Measurements from ENCODE around the gene DOCK2. TPM values are rescaled to one million over a fixed set of nuclear protein-coding genes. Genes with fewer than 3 reads are reported as not detected.
A peak's percentile ranks its signal among the peaks of the same experiment; 100 is the strongest.

Gene DOCK2
- total and polyA plus RNA-seq, 2 donors (not counting 3 experiments of a cell fraction or from before 2014, with no cell fraction given) = 0.62 to 4.8 TPM

DNA sequence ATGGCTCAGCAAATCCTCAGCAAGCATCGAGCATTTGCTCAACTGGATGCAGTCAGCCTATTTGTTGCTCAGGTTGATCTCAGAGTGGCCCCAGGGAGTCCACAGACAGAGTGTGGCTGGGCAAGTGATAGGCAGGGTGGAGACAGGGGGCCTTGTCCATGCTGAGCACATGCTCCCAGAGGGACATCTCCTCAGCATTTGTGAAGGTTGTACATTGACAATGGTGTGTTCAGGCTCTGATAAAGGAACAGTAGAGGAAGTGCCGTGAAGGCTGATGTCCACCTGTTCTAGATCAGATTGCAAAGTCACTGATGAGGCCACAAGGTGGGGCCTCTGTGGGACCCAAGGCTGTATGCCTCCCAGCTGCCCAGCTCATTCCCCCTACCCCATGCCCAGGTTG lies 418.5 kb downstream of the DOCK2 start:
- DNase-seq (ENCODE audit: low read depth, low spot score) (no peak), FAIRE-seq (no peak)
- intact Hi-C loops (cut with micrococcal nuclease) = loop anchor here (10.0 kb wide), 1 partner anchor 471 kb away; the partner anchor contains the start of gene SPDL1
- POLR2A ChIA-PET = no interaction called here
- no peaks in the 10 kb centered on the region for H3K27me3 ChIP-seq (ENCODE audit: control insufficient read depth in 2 of 2, insufficient read depth in 2 of 2, low read length in 2 of 2)
- no peaks in the 10 kb centered on the region for H3K36me3 ChIP-seq (ENCODE audit: control insufficient read depth in 2 of 2, extremely low read depth in 1 of 2, insufficient read depth in 2 of 2, low read length in 2 of 2)
- BruUV-seq (replicated peaks) = no TSS peak
- peaks cover 14% of the 10 kb centered on the region for H3K4me1 ChIP-seq (ENCODE audit: control insufficient read depth, extremely low read depth, insufficient read depth, low read length)
- CTCF ChIA-PET = interaction anchor here (10.8 kb wide), 1 partner anchor 15 kb away, joined by 84 read pairs; no protein-coding TSS in a partner anchor
- H3K9me1 ChIP-seq (replicated peaks; ENCODE audit: control insufficient read depth, extremely low read depth, insufficient read depth, low read length) = no peaks in the 10 kb centered on the region
- H3K27ac ChIP-seq (ENCODE audit: insufficient read depth, low read depth, low read length) = no peak overlapping the region
- dilution Hi-C loops (cut with MboI; ENCODE audit: extremely low pct_ligation_motif_present, low sequenced_read_pairs) = no loop called here
- H2AFZ ChIP-seq (ENCODE audit: low read depth, low read length) = no peak overlapping the region
- TF ChIP-seq POLR2A (IDR thresholded peaks at IDR 0.05; ENCODE audit: low read depth, low read length) (no peak), MYC (IDR thresholded peaks at IDR 0.05; ENCODE audit: low read depth, low read length) (no peak)
- no peak overlapping the region for H3K9ac ChIP-seq (replicated peaks; ENCODE audit: extremely low read depth, insufficient read depth, low read length)
- H3K9me3 ChIP-seq (replicated peaks; ENCODE audit: control insufficient read depth, insufficient read depth, low read length) = no peaks in the 10 kb centered on the region
- no peaks in the 10 kb centered on the region for H3K79me2 ChIP-seq (ENCODE audit: control insufficient read depth, insufficient read depth, low read length)
- no peak overlapping the region for H3K4me3 ChIP-seq (replicated peaks in 1 of 3; ENCODE audit: insufficient read depth in 1 of 3, low read depth in 1 of 3, low read length in 3 of 3)
- no peak overlapping the region for H3K4me2 ChIP-seq (ENCODE audit: insufficient read depth, low read length)
- no peaks in the 10 kb centered on the region for H4K20me1 ChIP-seq (replicated peaks; ENCODE audit: control insufficient read depth, extremely low read depth, insufficient read depth, low read length)

DNA sequence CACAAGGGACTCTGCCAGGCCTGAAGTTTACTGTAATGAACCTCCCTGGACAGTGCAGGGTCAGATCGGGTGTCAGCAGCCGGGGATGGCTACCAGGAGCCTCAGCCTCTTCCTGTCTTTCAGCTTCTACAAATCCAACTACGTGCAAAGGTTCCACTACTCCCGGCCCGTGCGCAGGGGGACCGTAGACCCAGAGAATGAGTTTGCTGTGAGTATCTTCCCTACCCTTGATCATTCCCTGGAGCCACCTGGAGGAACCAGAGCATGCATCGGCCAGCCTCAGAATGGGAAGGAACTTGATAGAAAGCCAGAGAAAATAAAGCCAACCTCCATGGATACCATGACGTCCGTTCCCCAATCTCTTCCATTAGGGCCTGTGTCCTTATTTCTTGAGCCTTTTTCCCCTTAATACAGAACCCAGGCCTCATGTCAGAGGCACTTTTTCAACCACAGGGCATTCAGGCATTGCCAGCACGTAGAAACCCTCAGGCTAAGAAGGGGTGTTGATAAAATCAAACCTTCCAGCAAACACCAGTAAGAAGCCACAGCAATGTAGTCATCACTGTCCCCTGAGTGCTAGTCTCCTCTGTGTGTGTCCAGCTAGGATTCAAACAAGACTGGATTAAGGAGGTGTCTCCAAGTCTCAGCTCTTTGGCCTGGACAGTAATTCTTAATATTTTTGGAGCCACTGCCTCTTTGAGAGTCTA lies 419.6 kb downstream of the DOCK2 start:
- intact Hi-C loops (cut with micrococcal nuclease) (loop anchor here (10.0 kb wide), 1 partner anchor 472 kb away; the partner anchor contains the start of gene SPDL1), dilution Hi-C loops (cut with MboI; ENCODE audit: extremely low pct_ligation_motif_present, low sequenced_read_pairs) (no loop called here)
- Histone ChIP-seq H3K9me1 (replicated peaks; ENCODE audit: control insufficient read depth, extremely low read depth, insufficient read depth, low read length) (no peaks in the 10 kb centered on the region), H3K4me1 (ENCODE audit: control insufficient read depth, extremely low read depth, insufficient read depth, low read length) (peaks cover 14% of the 10 kb centered on the region), H3K27me3 (ENCODE audit: control insufficient read depth in 2 of 2, insufficient read depth in 2 of 2, low read length in 2 of 2) (no peaks in the 10 kb centered on the region), H3K4me3 (replicated peaks in 1 of 3; ENCODE audit: insufficient read depth in 1 of 3, low read depth in 1 of 3, low read length in 3 of 3) (no peak overlapping the region), H3K9ac (replicated peaks; ENCODE audit: extremely low read depth, insufficient read depth, low read length) (no peak overlapping the region), H2AFZ (ENCODE audit: low read depth, low read length) (no peak overlapping the region), H3K27ac (ENCODE audit: insufficient read depth, low read depth, low read length) (no peak overlapping the region), H3K79me2 (ENCODE audit: control insufficient read depth, insufficient read depth, low read length) (no peaks in the 10 kb centered on the region), H3K36me3 (ENCODE audit: control insufficient read depth in 2 of 2, extremely low read depth in 1 of 2, insufficient read depth in 2 of 2, low read length in 2 of 2) (no peaks in the 10 kb centered on the region), H4K20me1 (replicated peaks; ENCODE audit: control insufficient read depth, extremely low read depth, insufficient read depth, low read length) (no peaks in the 10 kb centered on the region), H3K4me2 (ENCODE audit: insufficient read depth, low read length) (no peak overlapping the region), H3K9me3 (replicated peaks; ENCODE audit: control insufficient read depth, insufficient read depth, low read length) (no peaks in the 10 kb centered on the region)
- no peak for FAIRE-seq
- no TSS peak for BruUV-seq (replicated peaks)
- TF ChIP-seq EZH2 (IDR thresholded peaks at IDR 0.05; ENCODE audit: borderline replicate concordance, low read depth, low read length, severe bottlenecking) (no peak), JUN (IDR thresholded peaks at IDR 0.05; ENCODE audit: borderline replicate concordance, insufficient read depth, insufficient read length, low read depth) (no peak), MYC (IDR thresholded peaks at IDR 0.05; ENCODE audit: low read depth, low read length) (no peak), POLR2A (IDR thresholded peaks at IDR 0.05; ENCODE audit: low read depth, low read length) (no peak), CTCF (IDR thresholded peaks at IDR 0.05; ENCODE audit: extremely low read depth in 1 of 2, insufficient read depth in 1 of 2, low read depth in 1 of 2, low read length in 2 of 2) (no peak), MAX (IDR thresholded peaks at IDR 0.05; ENCODE audit: insufficient read depth, insufficient read length) (no peak), FOS (IDR thresholded peaks at IDR 0.05; ENCODE audit: borderline replicate concordance, insufficient read depth, low read length) (no peak), GATA2 (IDR thresholded peaks at IDR 0.05; ENCODE audit: insufficient read depth, insufficient read length, low read depth, low read length) (no peak), POLR2AphosphoS5 (IDR thresholded peaks at IDR 0.05; ENCODE audit: insufficient read depth, low read depth, low read length) (no peak)
- peak; percentile 5 for DNase-seq (ENCODE audit: low read depth, low spot score)
- ChIA-PET POLR2A (no interaction called here), CTCF (interaction anchor here (0.7 to 10.8 kb wide), 2 partner anchors 10 to 14 kb away, joined by 3 to 84 read pairs; no protein-coding TSS in a partner anchor)
